Suprapubic skin (tissue), 4 donors: ENCODE results near the gene PACS2. TPM values are rescaled to one million over a fixed set of nuclear protein-coding genes. Genes with fewer than 3 reads are reported as not detected.
"Not testable (repeated sequence)": the region's sequence is repeated elsewhere in the genome, so short reads cannot be mapped to it uniquely, and the experiment has no call there.

ENCODE experiments used
- DNase-seq, 2 donors: peaks; one replicate each; pipeline ENCODE4 v3.0.0-alpha.2; 2019; ENCODE audit warnings: low spot score in 2 of 2
- H3K27ac ChIP-seq: fragments of 200-600 bp; sonication (generic); one replicate; pipeline ENCODE4 v1.5.1; 2019
- H3K27me3 ChIP-seq: fragments of 200-600 bp; sonication (generic); one replicate; pipeline ENCODE4 v1.5.1; 2019
- H3K36me3 ChIP-seq: fragments of 200-600 bp; sonication (generic); one replicate; pipeline ENCODE4 v1.5.1; 2019
- H3K4me1 ChIP-seq: fragments of 200-600 bp; sonication (generic); one replicate; pipeline ENCODE4 v1.5.1; 2019
- H3K4me3 ChIP-seq: fragments of 200-600 bp; sonication (generic); one replicate; pipeline ENCODE4 v1.5.1; 2019; ENCODE audit warnings: mild to moderate bottlenecking
- H3K9me3 ChIP-seq: fragments of 200-600 bp; sonication (generic); one replicate; pipeline ENCODE4 v1.5.1; 2019
- EP300 ChIP-seq: sonication (generic); formaldehyde crosslinking; IDR thresholded peaks from one replicate; pipeline ENCODE4 v1.6.1; 2017; ENCODE audit warnings: antibody characterized with exemption
- POLR2A ChIP-seq, 2 donors: fragments of 450-650 bp; IDR thresholded peaks; one replicate each; pipeline ENCODE4 v1.6.1; 2017; ENCODE audit warnings: antibody characterized with exemption in 2 of 2, mild to moderate bottlenecking in 2 of 2, moderate library complexity in 2 of 2
- POLR2AphosphoS5 ChIP-seq, 3 donors: sonication (generic); formaldehyde crosslinking; IDR thresholded peaks; one replicate each; pipeline ENCODE4 v1.6.1; 2017; ENCODE audit warnings: antibody characterized with exemption in 3 of 3
- WGBS: methylation state at CpG from one replicate; pipeline ENCODE4 v1.1.5; 2018; 5-methylcytosine and 5-hydroxymethylcytosine counted together
- total RNA-seq, 4 donors: library from RNA; depleted of rRNA; stranded (reverse); fragments of >200 nt; gene quantifications; one replicate each; pipeline ENCODE4 v1.1.0, GENCODE V29; 2016
- TF ChIP-seq, protein P1 (sequence below), 2 donors: fragments of 200-600 bp in 1 of 2; fragments of 450-650 bp in 1 of 2; sonication (generic) in 1 of 2; IDR thresholded peaks; one replicate each; pipeline ENCODE4 v1.5.1; 2016 to 2019; ENCODE audit warnings: antibody characterized with exemption in 2 of 2, mild to moderate bottlenecking in 1 of 2, moderate library complexity in 1 of 2

Gene PACS2
- total RNA-seq, 4 donors from 2014 or later = 41.9 to 100 (median 66.6) TPM

GRCh38 chr14:105324871-105325270 is 10.3 kb downstream of the PACS2 start:
- no peak overlapping the region for H3K27ac ChIP-seq
- no peaks in the 10 kb centered on the region for H3K36me3 ChIP-seq
- no peaks in the 10 kb centered on the region for H3K27me3 ChIP-seq
- no peaks in the 10 kb centered on the region for H3K9me3 ChIP-seq
- no peak for DNase-seq
- WGBS = 68% methylated on average over 5 of the region's 12 CpGs
- H3K4me3 ChIP-seq = no peak overlapping the region
- TF ChIP-seq EP300 = no peak
- TF ChIP-seq POLR2A (IDR thresholded peaks at IDR 0.05) = no peak
- TF ChIP-seq, protein P1, sequence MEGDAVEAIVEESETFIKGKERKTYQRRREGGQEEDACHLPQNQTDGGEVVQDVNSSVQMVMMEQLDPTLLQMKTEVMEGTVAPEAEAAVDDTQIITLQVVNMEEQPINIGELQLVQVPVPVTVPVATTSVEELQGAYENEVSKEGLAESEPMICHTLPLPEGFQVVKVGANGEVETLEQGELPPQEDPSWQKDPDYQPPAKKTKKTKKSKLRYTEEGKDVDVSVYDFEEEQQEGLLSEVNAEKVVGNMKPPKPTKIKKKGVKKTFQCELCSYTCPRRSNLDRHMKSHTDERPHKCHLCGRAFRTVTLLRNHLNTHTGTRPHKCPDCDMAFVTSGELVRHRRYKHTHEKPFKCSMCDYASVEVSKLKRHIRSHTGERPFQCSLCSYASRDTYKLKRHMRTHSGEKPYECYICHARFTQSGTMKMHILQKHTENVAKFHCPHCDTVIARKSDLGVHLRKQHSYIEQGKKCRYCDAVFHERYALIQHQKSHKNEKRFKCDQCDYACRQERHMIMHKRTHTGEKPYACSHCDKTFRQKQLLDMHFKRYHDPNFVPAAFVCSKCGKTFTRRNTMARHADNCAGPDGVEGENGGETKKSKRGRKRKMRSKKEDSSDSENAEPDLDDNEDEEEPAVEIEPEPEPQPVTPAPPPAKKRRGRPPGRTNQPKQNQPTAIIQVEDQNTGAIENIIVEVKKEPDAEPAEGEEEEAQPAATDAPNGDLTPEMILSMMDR (IDR thresholded peaks at IDR 0.05) = no peak
- no peak for TF ChIP-seq POLR2AphosphoS5 (IDR thresholded peaks at IDR 0.05)
- H3K4me1 ChIP-seq = peaks cover 10% of the 10 kb centered on the region

DNA sequence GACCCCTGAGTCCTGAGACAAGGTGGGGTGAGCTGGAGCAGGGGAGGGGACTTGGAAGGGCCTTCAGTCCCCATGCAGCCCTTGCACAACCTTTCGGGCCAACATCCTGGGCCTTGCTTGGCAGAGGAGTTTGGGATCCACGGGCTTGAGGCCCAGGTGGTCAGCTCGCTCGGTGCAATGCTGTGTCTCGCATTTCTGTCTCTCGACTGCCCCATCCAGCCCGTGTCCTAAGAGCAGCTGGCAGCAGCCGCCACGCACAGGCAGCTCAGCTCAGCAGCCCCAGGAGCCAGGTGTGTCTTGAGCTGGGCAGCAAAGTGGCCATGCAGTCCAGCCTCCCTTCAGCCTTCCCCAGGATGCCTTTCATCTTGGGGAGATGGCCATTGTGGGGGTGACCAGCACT is 10.8 kb downstream of the PACS2 start:
- Histone ChIP-seq H3K4me3 (no peak overlapping the region), H3K27me3 (no peaks in the 10 kb centered on the region), H3K4me1 (peaks cover 13% of the 10 kb centered on the region), H3K36me3 (no peaks in the 10 kb centered on the region), H3K27ac (no peak overlapping the region), H3K9me3 (no peaks in the 10 kb centered on the region)
- TF ChIP-seq EP300 (no peak), POLR2AphosphoS5 (IDR thresholded peaks at IDR 0.05) (no peak), POLR2A (IDR thresholded peaks at IDR 0.05) (no peak)
- TF ChIP-seq, protein P1 (IDR thresholded peaks at IDR 0.05) = no peak
- no peak for DNase-seq
- no CpG with 5 or more reads among the region's 9 CpGs for WGBS

DNA sequence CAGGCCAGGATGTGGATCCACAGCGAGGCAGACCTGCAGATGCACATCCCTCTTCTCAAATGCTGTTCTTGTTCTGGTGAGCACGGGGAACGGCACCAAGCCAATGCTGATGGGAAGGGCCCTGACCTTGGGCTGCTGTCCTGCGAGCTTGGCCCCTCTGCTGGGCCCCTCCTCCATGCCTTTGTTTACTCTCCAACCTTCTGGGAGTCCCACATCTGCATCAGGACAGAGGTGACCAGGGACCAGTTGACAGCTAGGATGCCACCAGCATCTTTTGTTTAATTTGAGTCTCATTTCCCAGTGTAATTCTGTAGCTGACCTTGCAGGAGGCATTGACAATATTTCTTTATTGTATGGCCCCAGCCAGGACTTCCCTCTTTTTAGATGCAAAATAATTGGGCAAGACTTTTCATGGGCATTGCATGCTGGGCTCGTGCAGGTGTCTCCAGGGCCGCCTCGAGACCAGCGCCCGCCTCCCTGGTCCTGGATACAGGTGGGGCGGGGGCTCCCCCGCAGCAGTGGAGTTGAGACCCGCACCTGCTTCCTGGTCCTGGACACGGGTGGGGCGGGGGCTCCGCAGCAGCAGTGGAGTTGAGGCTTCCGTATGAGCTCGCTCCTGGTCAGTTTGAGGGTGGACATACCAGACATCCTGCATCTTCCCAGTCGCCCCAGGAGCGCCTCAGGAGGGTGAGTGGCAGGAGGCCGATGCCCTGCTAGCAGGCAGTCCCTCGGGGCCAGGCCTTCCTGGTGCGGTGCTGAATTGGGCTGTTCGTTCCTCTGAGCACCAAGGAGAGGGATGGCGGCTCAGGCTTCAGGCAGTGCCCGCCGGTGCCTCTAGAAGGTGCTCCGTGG is 11.4 kb downstream of the PACS2 start:
- Histone ChIP-seq H3K27ac (no peak overlapping the region), H3K9me3 (no peaks in the 10 kb centered on the region), H3K4me3 (no peak overlapping the region), H3K36me3 (no peaks in the 10 kb centered on the region), H3K4me1 (peaks cover 20% of the 10 kb centered on the region), H3K27me3 (no peaks in the 10 kb centered on the region)
- no peak for TF ChIP-seq EP300
- no peak for TF ChIP-seq POLR2AphosphoS5 (IDR thresholded peaks at IDR 0.05)
- TF ChIP-seq, protein P1 (IDR thresholded peaks at IDR 0.05) = no peak
- no peak for TF ChIP-seq POLR2A (IDR thresholded peaks at IDR 0.05)
- 89% methylated on average over 23 of the region's 27 CpGs for WGBS
- DNase-seq = no peak

GRCh38 chr14:105326568-105326867 is 12.0 kb downstream of the PACS2 start:
- WGBS = 93% methylated on average over 5 of the region's 9 CpGs
- Histone ChIP-seq H3K36me3 (no peaks in the 10 kb centered on the region), H3K27ac (no peak overlapping the region), H3K4me1 (peaks cover 21% of the 10 kb centered on the region), H3K27me3 (no peaks in the 10 kb centered on the region), H3K9me3 (no peaks in the 10 kb centered on the region), H3K4me3 (no peak overlapping the region)
- TF ChIP-seq, protein P1 (IDR thresholded peaks at IDR 0.05) = no peak
- TF ChIP-seq POLR2A (IDR thresholded peaks at IDR 0.05) (no peak), POLR2AphosphoS5 (IDR thresholded peaks at IDR 0.05) (no peak), EP300 (no peak)
- DNase-seq = no peak

DNA sequence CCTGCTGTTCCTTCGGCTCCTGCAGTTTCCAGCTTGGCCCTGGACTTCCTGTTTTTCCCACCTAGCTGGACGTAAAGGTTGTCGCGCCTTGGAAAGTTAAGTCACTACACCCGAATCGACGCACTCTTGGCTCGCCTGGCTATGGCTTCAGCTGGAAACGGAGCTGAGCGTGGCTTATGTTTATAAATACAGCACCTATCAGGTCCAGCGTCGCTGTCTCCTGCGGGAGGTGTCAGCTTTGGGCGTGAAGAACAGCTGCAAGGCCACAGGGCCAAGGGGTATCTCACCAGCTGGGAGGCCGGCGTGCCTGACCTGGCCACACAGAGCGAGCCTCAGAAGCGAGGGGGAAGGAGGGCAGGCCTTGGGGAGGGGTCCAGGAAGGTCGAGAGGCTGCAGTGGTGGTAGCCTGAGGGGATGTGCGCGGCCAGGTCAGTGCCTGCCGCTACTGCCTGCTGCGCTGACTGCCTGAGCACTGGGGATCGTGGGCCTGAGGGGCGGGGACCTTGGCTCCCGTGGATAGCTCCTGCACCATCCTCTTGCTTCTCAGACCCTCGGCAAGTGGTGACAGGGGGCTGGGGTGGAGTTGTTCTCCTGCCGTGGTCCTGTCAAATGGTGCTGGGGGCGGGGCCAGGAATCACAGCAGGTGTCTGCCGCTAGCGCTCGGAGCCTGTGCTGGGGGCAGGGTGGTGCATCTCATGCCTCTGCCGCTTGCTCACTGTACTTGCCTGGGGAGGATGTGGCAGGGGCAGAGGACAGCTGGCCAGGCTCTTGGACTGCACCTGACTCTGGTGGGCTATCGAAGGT is 12.5 kb downstream of the PACS2 start:
- TF ChIP-seq POLR2A (IDR thresholded peaks at IDR 0.05) = no peak
- TF ChIP-seq POLR2AphosphoS5 (IDR thresholded peaks at IDR 0.05) = no peak
- TF ChIP-seq, protein P1 (IDR thresholded peaks at IDR 0.05) = no peak
- no peak for TF ChIP-seq EP300
- no peak overlapping the region for H3K4me3 ChIP-seq
- no peaks in the 10 kb centered on the region for H3K9me3 ChIP-seq
- H3K27ac ChIP-seq = no peak overlapping the region
- H3K36me3 ChIP-seq = no peaks in the 10 kb centered on the region
- WGBS = 89% methylated on average over 13 of the region's 34 CpGs
- no peaks in the 10 kb centered on the region for H3K27me3 ChIP-seq
- DNase-seq = no peak
- H3K4me1 ChIP-seq = peaks cover 21% of the 10 kb centered on the region

DNA sequence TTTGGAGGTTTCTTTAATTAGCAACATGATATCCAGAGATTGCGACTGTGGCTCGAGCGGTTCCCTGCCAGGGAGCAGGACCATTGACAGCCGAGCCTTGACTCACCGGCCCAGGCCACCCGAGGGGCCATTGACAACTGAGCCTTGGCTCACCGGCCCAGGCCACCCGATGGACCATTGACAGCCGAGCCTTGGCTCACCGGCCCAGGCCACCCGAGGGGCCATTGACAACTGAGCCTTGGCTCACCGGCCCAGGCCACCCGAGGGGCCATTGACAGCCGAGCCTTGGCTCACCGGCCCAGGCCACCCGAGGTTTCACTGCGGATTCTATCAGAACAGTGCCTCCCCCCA is 13.1 kb downstream of the PACS2 start:
- WGBS = 86% methylated on average over 17 of the region's 17 CpGs
- H3K27me3 ChIP-seq, DNase-seq, H3K36me3 ChIP-seq, H3K27ac ChIP-seq, H3K9me3 ChIP-seq, H3K4me3 ChIP-seq: not testable (repeated sequence)
- peaks cover 21% of the 10 kb centered on the region for H3K4me1 ChIP-seq
